ENCODE data around the gene IGFBP3. TPM values are rescaled to one million over a fixed set of nuclear protein-coding genes. Genes with fewer than 3 reads are reported as not detected.

Gene IGFBP3
- total RNA-seq, 4 donors from 2014 or later: 60.6 to 187 (median 104) TPM

DNA sequence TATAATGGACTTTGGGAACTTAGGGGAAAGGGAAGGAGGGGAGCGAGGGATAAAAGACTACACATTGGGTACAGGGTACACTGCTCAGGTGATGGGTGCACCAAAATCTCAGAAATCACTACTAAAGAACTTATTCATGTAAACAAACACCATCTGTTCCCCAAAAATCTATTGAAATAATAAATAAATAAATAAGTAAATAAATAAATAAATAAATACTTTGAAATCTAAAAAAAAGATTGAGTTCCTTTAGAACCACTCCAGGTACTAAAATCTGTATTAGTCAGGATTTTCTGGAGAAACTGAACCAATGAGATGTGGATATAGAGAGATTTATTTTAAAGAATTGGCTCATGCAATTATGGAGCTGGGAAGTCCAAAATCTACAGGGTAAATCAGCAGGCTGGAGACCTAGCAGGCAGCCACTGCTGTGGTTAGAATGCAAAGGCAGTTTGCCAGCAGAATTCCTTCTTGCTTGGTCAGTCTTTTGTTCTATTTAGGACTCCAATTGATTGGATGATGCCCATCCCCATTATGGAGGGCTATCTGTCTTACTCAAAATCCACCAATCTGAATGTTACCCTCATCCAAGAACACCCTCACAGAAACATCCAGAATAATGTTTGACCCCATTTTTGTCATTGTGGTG lies 23.9 kb downstream of the IGFBP3 start:
- no peaks in the 10 kb centered on the region for H3K36me3 ChIP-seq
- WGBS: 93% methylated on average over 1 of the region's 1 CpG
- intact Hi-C loops (cut with DNase I): no loop called here
- no peak for TF ChIP-seq EP300 (IDR thresholded peaks at IDR 0.05)
- no peak for TF ChIP-seq POLR2A (IDR thresholded peaks at IDR 0.05; ENCODE audit: low read depth)
- no peak overlapping the region for H3K4me3 ChIP-seq
- H3K4me1 ChIP-seq: no peaks in the 10 kb centered on the region
- peaks cover 0 to 30% (median 0%) of the 10 kb centered on the region in 4 donors for H3K27me3 ChIP-seq
- DNase-seq (ENCODE audit: extremely low spot score): no peak
- H3K9me3 ChIP-seq: no peaks in the 10 kb centered on the region
- H3K27ac ChIP-seq (replicated peaks in 1 of 4): no peak overlapping the region

DNA sequence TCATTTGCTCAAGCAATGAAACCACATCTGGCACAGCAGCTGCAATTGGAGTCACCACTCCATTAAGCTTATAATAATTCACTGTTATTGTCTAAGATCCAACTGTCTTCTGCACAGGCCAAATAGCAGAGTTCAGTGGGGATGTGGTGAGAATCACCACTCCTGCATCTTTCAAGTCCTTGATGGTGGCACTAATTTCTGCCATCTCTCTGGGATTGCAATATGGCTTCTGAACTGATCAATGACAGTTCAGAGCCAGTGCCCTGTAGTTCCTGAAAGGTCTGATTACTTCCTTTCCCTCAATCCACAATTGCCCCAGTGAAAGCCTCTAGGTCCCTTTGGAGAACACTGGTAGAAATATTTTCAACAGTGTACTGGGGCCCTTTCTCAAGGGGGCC lies 26.4 kb downstream of the IGFBP3 start:
- Histone ChIP-seq H3K27me3 (peaks cover 0 to 43% (median 3%) of the 10 kb centered on the region in 4 donors), H3K36me3 (no peaks in the 10 kb centered on the region), H3K9me3 (no peaks in the 10 kb centered on the region), H3K4me1 (no peaks in the 10 kb centered on the region), H3K4me3 (no peak overlapping the region), H3K27ac (replicated peaks in 1 of 4) (no peak overlapping the region)
- TF ChIP-seq POLR2A (IDR thresholded peaks at IDR 0.05; ENCODE audit: low read depth) (no peak), POLR2AphosphoS5 (IDR thresholded peaks at IDR 0.05) (no peak), EP300 (IDR thresholded peaks at IDR 0.05) (no peak)
- TF ChIP-seq, protein P1, sequence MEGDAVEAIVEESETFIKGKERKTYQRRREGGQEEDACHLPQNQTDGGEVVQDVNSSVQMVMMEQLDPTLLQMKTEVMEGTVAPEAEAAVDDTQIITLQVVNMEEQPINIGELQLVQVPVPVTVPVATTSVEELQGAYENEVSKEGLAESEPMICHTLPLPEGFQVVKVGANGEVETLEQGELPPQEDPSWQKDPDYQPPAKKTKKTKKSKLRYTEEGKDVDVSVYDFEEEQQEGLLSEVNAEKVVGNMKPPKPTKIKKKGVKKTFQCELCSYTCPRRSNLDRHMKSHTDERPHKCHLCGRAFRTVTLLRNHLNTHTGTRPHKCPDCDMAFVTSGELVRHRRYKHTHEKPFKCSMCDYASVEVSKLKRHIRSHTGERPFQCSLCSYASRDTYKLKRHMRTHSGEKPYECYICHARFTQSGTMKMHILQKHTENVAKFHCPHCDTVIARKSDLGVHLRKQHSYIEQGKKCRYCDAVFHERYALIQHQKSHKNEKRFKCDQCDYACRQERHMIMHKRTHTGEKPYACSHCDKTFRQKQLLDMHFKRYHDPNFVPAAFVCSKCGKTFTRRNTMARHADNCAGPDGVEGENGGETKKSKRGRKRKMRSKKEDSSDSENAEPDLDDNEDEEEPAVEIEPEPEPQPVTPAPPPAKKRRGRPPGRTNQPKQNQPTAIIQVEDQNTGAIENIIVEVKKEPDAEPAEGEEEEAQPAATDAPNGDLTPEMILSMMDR (IDR thresholded peaks at IDR 0.05): no peak
- peak; percentile 64 for DNase-seq (ENCODE audit: extremely low spot score)
- intact Hi-C loops (cut with DNase I): no loop called here

DNA sequence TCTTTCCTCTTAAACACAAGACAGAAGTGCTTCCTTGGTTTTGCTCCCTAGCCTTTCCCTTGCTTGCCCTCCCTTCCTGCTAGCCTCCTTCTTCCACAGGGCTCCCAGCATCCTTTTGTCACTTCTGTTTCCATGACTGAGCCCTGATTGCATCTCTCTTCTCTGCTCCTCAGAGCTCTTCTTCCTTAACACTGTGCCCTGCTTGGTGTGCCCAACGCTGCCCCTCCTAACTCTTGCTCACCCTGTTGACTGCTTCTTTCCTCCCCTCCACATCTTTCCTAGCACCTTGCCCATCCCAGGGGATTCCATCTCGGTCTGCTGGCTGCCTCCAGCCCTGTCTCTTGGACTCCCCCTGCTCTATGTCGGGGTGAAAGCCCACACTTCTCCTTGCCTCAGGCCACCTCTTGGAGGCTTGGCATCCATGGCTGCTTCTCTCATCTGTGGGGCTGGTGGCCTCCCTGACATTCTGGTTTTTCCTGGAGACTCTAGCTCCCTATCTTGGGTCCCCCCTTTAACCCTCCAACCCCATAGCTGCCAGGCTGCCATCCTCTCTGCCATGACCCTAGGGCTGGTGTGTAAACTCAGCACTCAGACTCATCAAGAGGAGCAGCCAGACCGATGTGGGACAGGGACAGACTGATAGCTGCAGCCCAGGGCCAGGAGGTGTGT lies 26.9 kb downstream of the IGFBP3 start:
- intact Hi-C loops (cut with DNase I): no loop called here
- WGBS: 78% methylated on average over 4 of the region's 4 CpGs
- no peak overlapping the region for H3K27ac ChIP-seq (replicated peaks in 1 of 4)

DNA sequence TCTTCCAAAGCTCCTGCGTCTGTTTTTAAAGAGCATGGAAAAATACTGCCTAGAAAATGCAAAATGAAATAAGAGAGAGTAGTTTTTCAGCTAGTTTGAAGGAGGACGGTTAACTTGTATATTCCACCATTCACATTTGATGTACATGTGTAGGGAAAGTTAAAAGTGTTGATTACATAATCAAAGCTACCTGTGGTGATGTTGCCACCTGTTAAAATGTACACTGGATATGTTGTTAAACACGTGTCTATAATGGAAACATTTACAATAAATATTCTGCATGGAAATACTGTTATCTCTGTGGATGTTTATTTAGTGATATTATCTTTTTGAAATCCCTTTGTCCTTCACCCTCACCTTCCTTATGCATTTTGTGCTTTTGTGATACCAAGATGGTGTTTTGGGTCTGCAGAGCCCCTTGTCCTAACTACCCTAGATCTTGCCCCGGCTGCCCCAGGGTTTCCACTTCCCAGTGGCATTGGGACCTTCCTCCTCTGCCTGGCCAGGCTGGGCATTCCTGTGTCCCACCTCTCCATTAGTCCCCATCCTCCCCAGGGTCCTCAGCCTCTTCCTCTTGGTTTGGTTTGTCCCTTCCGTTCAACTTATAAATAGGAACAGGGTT lies 27.6 kb downstream of the IGFBP3 start:
- Histone ChIP-seq H3K4me3 (no peak overlapping the region), H3K27me3 (peaks cover 0 to 55% (median 9%) of the 10 kb centered on the region in 4 donors), H3K36me3 (no peaks in the 10 kb centered on the region), H3K4me1 (peaks cover 5 to 7% (median 6%) of the 10 kb centered on the region in 4 donors), H3K9me3 (no peaks in the 10 kb centered on the region), H3K27ac (replicated peaks in 1 of 4) (no peak overlapping the region)
- 62% methylated on average over 5 of the region's 5 CpGs for WGBS
- DNase-seq (ENCODE audit: extremely low spot score): peak; percentile 62
- intact Hi-C loops (cut with DNase I): no loop called here
- TF ChIP-seq EP300 (IDR thresholded peaks at IDR 0.05) (no peak), POLR2A (IDR thresholded peaks at IDR 0.05; ENCODE audit: low read depth) (no peak), POLR2AphosphoS5 (IDR thresholded peaks at IDR 0.05) (no peak)
- TF ChIP-seq, protein P1 (IDR thresholded peaks at IDR 0.05): no peak

More for the DNA sequence above, 26.9 kb downstream of the IGFBP3 start:
- Histone ChIP-seq H3K4me3 (no peak overlapping the region), H3K27me3 (peaks cover 0 to 48% (median 4%) of the 10 kb centered on the region in 4 donors), H3K9me3 (no peaks in the 10 kb centered on the region), H3K36me3 (no peaks in the 10 kb centered on the region), H3K4me1 (peaks cover 0 to under 1% (median 0%) of the 10 kb centered on the region in 4 donors)
- peak; percentile 79 for DNase-seq (ENCODE audit: extremely low spot score)
- TF ChIP-seq, protein P1 (IDR thresholded peaks at IDR 0.05): no peak
- TF ChIP-seq POLR2AphosphoS5 (IDR thresholded peaks at IDR 0.05): no peak
- TF ChIP-seq POLR2A (IDR thresholded peaks at IDR 0.05; ENCODE audit: low read depth): no peak
- no peak for TF ChIP-seq EP300 (IDR thresholded peaks at IDR 0.05)

DNA sequence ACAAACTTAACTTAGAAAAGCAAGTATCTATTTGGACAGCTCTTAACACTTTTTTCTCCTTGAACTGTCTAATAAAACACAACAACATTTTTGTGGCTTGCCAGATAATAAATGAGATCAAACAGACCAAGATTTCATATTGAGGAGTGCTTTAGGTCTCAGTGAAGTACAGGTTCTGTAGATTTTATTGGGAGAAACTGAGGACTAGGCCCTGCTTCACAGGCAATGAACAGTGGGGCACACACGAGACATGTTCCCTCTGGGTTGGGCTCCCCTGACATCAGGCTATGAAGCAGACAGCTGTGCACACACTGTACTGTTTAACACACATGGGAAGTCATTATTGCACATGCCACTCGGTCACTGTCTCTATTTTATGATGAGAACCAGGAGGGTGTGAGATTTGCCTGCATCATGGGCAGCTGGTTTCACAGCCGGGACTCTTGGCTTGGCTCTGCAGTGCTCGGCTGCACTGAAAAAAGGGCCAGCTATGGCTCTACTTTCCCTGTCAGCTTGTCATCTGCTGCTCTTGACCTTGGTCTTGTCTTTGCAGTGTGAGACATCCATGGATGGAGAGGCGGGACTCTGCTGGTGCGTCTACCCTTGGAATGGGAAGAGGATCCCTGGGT lies 28.6 kb downstream of the IGFBP3 start:
- H3K27me3 ChIP-seq: peaks cover 0 to 64% (median 17%) of the 10 kb centered on the region in 4 donors
- peak; percentile 92 for DNase-seq (ENCODE audit: extremely low spot score)
- intact Hi-C loops (cut with DNase I): no loop called here
- no peaks in the 10 kb centered on the region for H3K9me3 ChIP-seq
- H3K4me3 ChIP-seq: no peak overlapping the region
- H3K27ac ChIP-seq (replicated peaks in 1 of 4): no peak overlapping the region
- WGBS: 96% methylated on average over 5 of the region's 6 CpGs
- H3K4me1 ChIP-seq: peaks cover 8 to 11% (median 11%) of the 10 kb centered on the region in 4 donors
- H3K36me3 ChIP-seq: no peaks in the 10 kb centered on the region
- no peak for TF ChIP-seq POLR2AphosphoS5 (IDR thresholded peaks at IDR 0.05)
- TF ChIP-seq, protein P1 (IDR thresholded peaks at IDR 0.05): no peak
- TF ChIP-seq EP300 (IDR thresholded peaks at IDR 0.05): no peak
- TF ChIP-seq POLR2A (IDR thresholded peaks at IDR 0.05; ENCODE audit: low read depth): no peak

Data from esophagus muscularis mucosa (tissue), 4 donors.